HG03354 (cell line): ENCODE data around the gene INHA.

Source experiments
- ATAC-seq: cut with Tn5 transposase; IDR thresholded peaks from one replicate; pipeline ENCODE4 v1.9.1; 2021; ENCODE audit warnings: mild to moderate bottlenecking; ENCODE audit not compliant: unreplicated experiment, poor library complexity, severe bottlenecking

INHA gene

DNA sequence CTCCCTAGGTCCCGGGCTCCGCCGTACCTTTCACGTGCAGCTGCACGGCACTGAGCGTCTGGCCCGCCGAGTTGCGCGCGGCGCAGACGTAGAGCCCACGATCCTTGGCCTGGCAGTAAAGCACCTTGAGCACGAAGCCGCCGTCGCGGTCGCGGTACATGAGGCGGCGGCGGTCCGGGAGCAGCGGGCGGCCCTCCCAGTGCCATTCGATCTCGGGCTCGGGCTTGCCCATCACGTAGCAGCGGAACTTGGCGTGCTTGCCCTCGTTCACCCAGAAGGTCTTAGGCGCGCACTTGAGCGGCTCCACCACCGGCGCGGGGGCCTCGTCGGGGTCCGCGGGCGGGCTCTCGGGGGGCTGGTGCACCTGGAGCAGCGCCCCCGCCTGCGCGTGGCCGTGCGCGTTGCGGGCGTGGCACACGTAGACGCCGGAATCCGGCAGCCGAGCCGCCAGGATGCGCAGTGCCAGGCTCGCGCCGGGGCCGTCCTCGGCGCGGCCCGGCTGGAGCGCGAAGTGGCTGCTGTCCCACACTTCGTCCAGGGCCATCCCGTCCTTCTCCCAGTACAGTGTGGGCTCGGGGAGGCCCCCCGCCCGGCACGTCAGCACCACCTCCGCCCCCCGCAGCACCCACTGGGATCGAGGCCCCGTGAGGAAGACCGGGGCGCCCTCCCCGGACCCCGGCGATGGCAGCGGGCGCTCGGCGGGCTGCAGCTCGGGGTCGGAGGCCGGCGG, 1.8 kb upstream of the INHA start:
- ATAC-seq = no peak

DNA sequence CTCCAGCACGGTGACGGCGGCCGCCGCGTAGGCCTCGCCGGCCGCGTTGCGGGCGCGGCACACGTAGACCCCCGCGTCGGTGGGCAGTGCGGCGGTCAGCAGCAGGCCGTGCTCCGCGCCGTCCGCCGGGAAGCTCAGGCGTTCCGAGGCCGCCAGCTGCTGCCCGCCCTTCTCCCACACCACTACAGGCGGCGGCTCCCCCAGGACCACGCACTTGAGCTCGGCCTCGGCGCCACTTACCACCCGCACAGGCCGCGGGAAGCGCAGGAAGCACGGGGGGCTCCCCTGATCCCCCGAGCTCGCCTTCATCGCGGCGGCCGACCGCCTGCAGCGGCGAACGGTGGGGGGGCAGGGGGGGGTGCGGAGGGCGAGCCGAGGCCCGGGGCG, 1.2 kb upstream of the INHA start:
- ATAC-seq = no peak

DNA sequence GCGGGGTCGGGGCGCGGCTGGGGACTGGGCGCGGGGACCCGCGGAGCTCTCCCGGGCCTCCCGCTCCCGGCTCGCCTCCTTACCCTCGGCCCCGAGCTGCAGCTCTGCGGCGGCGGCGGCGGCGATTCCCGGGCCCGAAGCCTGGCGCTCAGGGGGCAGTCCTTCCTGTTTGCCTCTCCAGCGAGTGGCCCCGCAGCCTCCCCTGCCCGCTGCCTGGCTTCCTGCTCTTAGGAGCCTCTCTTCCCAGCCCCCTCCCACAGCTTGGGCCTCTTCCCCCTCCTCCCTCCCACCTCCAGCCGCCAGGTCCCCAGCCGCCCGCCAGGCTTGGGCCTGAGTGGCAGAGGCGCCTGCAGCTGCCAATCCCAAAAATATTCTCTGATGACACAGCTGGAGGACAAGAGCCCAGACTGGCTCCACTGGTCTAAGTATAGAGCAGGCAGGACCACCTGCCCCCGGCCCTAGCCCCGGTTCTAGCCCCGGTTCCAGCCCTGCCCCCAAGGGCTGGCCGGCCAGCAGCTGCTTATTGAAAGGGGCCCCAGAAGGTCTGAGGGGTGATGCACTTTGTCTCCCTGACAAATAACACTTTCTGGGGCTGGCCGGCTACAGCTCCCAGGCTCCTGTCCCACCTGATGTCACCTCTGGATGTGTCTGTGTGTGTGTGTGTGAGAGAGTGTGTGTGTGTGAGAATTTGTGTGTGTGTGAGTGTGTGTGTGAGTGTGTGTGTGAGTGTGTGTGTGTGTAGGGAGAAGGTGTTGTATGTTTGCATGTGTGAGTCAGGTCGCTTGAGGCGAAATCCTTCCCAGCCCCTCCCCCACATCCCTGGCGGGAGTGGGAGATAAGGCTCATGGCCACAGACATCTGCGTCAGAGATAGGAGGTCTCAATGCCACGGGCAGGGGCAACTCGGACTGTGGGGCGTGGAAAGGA, 536 bp upstream of the INHA start, which contains the start of gene OBSL1:
Gene OBSL1 (minus strand): TSS at position 229 of the 926 bp plus-strand sequence. CDS start 307 bp downstream, outside the sequence.
- ATAC-seq = no peak

DNA sequence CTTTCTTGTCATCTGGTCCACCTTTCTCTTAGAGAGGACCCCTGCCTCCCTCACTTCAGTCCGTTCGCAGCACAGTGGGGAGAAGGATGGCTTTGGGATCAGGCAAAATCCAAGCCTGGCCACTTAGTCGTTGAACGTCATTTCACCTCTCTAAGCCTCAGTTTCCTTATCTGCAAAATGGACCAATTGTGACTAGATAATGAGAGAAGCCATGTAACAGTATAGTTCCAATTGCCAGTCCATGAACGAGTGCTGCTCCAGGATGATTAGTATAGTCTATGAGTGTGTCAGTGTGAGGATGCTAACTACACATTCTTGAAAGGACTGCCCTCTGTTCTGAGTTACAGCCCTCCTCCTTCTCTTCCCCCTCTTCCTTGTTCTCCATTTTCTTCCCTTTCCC, 1.1 kb downstream of the INHA start:
- no peak for ATAC-seq

DNA sequence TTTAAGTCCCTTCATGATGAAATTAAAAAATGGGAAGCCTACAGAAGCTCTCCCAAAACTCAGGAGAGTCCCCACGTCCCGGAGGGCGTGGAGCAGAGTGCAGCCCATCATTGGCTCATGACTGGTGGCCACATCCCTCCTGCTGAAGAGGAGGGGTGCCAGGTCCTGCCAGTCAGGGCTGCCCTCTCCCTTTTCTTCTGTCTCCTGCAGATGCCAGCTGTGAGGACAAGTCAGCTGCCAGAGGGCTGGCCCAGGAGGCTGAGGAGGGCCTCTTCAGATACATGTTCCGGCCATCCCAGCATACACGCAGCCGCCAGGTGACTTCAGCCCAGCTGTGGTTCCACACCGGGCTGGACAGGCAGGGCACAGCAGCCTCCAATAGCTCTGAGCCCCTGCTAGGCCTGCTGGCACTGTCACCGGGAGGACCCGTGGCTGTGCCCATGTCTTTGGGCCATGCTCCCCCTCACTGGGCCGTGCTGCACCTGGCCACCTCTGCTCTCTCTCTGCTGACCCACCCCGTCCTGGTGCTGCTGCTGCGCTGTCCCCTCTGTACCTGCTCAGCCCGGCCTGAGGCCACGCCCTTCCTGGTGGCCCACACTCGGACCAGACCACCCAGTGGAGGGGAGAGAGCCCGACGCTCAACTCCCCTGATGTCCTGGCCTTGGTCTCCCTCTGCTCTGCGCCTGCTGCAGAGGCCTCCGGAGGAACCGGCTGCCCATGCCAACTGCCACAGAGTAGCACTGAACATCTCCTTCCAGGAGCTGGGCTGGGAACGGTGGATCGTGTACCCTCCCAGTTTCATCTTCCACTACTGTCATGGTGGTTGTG, 2.6 kb downstream of the INHA start:
- no peak for ATAC-seq

DNA sequence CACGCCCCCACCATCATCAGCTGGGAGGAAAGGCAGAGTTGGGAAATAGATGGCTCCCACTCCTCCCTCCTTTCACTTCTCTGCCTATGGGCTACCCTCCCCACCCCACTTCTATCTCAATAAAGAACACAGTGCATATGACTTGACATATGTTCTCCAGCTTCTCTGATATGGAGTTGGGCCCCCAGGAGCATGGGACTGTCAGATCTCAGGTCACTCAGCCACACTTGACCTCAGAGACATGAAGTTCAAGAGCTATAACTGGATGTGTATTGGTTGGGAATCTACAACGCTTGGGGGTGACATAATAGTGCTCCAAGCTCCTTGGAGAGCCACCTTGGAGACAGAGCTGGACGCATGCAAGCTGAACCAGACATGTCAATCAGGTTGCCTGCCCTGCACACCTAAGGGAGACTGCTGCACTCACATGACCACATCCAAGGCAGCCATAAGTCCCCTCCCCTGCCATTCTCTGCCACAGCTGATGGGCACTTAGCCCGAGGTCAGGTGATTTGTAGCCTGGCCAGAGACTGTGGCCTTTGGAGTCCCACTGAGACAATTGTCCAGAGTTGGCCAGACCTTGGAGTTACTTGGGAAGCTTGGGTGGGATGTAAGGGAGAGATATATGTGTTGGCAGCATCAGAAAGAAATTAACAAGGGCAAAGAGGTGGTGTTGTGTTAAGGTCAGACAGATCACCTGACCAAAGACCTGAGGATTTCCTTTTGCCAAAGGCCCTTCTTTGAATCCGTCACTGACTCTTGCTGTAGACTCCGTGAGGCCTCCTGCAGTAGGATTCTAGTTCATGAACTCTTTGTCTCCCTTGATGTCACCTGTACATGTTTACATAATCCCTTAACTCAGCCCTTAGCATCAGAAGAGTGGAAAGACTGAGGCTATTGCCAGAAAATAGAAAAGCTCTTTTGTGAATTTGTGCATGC, 3.7 kb downstream of the INHA start:
- ATAC-seq = no peak

DNA sequence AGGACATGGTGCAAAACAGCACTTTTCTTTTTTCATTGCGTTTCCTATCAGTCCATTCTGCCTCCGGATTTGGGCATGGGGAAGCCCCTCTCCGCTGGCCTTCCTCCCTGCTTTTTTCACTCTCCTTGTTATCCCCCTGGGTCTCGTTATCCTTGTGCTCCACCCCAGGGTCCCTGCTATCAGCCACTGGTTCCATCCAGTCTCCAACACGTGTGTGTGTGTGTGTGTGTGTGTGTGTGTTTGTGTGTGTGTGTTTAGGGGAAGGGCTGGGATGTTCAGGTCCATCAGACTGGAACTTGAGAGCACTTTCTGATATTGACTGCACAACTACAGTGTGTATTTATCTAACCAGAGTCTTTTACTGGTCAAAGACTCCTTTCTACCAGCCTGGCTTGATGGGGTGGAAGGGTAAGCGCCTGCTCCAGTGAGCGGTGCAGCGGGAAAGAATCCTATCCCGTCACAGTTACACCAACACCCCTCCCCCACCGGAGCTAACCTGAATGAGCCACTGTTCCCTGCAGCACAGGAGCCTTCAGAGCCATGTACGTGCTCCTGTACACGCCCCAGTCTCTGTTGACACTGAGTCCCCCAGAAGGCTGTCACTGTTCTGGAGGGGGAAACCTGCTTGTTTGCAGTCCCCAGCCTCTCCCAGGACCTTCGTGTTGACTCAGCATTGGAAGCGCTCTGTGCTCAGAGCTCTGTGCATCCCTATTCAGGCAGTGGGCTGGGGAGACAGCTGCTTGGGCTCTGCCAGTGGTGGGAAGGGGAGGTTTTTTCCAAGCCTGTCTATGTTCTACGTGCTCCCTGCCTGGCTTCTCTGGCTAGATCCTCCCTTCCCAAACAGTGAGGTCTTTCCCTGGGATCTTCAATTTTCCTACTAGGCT, 4.6 kb downstream of the INHA start:
- no peak for ATAC-seq

DNA sequence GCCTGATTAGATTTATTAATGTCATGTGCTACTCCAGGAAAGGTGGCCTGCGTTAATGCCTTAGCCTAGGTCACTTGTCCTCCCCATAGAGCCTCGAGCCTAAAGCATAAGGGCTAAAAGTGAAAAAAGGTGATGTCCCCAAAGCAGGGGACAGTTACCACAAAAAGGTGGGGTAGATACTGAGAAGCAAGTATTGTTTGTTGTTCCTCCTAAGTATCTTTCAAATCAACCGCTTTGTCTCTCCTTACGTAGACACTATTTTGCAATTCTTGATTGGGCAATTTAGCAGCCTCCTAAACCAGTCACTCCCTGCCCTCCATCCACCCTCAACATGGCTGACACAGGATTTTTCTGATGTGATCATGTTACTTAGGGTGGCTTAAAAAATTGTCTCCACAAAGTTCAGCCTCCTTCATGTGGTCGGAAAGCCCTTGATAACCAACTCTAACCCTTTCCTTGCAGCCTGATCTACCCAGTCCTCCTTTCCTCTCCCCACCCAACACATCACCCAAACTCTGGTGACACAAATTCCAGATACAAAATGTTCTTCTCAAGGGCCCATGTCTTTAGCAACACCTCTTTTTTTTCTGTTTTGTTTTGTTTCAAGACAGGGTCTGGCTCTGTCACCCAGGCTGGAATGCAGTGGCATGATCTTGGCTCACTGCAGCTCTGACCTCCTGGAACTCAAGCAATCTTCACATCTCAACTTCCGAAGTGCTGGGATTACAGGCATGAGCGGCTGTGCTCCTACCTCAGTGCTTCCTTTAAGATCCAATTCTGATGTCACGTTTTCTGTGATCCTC, 6.9 kb downstream of the INHA start:
- no peak for ATAC-seq

DNA sequence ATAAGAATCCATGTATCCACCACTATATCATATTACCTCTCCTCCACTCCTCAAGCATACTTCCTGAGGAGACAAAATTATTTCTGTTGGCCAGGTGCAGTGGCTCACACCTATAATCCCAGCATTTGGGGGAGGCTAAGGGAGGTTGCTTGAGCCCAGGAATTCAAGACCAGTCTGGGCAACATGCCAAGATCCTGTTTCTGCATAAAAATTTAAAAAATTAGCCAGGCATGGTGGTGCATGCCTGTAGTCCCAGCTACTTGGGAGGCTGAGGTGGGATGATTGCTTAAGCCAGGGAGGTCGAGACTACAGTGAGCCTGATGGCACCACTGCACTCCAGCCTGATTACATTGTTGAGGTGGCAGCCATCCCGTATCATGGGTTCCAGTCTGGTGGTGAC, 9.2 kb downstream of the INHA start:
- no peak for ATAC-seq

DNA sequence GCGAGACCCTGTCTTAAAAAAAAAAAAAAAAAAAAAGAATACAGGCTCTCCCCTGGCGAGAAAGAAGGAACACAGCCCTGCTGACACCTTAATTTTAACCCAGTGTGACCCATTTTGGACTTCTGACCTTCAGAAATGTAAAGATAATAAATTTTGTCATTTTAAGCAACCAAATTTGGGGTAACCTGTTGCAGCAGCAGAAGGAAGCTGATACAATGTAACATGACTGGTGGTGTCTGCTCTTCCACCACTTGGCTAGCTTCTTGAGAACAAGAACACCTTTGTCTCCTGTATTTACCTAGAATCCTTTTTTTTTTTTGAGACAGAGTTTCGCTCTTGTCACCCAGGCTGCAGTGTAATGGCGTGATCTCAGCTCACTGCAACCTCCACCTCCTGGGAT, 19.0 kb downstream of the INHA start:
- ATAC-seq = no peak

DNA sequence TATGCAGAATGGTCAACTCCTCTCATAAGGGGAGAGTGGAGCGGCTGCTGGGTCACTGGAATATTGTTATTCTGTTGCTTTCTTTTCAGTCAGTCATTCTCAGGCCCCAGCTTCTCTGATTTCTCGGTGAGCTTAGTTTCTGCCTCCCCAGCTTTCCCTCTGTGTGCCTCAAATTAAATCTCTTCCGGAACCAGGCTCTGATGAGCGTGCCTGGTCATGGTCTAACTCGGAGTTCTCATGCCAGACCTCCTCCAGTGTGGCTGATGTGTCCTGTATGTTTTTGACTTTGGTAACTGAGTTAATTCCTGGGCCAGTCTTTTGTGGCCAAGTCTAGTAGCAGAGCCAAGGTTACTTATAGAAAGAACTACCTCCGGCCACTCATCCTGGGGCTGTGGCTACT, 20.6 kb downstream of the INHA start:
- no peak for ATAC-seq

DNA sequence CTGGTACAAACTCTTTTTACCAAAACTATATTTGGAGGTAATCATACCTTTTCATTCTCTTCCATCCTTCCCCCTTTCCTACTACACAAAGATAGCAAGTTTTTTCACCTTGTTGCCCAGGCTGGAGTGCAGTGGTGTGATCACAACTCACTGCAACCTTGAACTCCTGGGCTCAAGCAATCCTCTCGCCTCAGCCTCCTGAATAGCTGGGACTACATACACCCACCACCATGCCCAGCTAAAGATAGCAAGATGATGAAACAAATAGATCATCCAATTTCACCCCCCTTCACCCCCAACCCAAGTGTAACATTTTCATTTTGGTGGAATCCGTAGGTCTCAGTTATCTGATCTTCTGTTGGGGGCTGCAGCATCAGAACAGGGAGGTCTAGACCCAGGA, 21.0 kb downstream of the INHA start:
- ATAC-seq = no peak

DNA sequence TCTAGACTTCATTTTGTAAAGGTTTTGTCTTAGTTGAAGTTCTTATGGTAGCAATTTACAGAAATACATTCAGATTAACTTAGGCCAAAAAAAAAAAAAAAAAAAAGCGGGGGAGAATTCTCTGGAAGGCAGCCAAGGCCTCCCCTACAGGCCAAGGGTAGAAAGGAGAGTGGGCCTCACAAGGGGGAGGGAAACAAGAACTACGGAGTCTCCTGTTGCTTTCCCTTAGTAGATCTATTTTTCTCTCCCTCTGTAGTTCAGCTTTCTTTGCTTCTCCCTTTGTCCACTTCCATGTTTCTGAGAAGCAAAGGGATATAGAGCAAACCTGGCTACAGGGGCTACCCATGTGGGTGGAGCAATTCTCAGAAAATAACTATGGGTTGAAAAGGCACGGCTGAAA, 23.1 kb downstream of the INHA start:
- ATAC-seq = no peak

DNA sequence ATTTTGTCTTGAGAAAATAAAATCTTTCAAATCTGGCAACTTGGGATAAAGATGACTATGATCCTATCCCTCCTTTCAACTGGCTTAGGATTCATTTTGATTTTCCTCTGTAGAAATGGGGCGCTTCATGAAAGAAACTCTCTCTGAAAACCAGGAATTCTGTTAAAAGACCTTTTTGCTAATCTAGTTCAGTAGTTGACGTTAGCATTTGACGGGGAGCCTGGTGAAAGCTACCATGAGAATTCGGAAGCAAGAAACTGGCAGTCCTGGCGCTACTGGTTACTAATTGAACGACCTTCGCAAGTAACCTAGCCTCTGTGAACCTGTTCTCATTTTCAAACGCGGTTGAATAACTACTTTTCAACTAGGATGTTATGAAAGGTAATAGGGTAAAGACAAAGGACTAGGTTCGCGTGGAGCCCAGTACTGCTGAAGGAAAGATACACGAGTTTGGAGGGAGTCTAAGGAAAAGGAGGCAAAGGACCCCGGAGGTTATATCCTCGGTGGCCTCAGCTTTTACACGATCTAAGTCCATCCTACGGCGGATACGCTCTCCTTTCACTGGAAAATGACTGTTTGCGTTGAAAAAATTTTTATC, 24.9 kb downstream of the INHA start:
- ATAC-seq = peak; percentile 1

DNA sequence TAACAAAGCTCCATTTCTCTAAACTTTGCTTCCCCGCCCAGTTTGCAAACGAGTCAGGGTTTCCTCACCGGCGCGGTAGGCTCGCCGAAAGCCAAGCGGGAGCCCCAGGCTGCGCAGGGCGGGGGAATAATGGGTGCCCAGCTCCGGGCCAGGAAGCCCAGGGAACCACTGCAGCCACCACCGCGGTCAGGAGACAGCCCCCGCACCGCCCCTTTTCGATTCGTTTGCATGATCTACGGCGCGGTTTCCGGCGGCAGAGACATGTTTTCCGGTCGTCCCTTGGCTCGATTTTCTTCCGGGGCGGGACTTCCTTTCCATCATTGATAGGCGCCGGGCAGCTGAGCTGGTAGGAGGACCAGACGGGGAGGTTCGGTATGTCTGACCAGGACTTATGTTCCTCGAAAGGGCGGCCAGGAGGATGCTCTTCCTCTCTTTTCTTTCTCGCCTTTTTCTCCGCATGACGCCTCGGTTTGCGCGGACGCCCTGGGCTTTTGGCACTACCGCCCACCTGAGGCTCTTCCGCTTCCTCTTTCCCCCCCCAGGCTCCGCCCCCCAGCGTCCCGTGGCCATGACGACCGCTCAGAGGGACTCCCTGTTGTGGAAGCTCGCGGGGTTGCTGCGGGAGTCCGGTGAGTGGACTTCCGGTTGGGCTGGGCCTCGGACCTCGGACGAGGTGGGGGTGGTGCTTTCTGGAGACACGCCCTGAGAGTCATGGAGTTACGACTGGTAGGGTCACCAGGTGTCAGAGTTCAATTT, 25.6 kb downstream of the INHA start, which contains the start of gene STK11IP:
Gene STK11IP (plus strand): TSS at position 306 of the 756 bp plus-strand sequence. CDS start 263 bp downstream, at position 569.
- ATAC-seq = peak; percentile 93
